Activated naive CD8-positive, alpha-beta T cell treated with anti-CD3 and anti-CD28 coated beads for 36 hours (primary cell): Measurements from ENCODE around the gene SMARCA2. TPM values are rescaled to one million over a fixed set of nuclear protein-coding genes. Genes with fewer than 3 reads are reported as not detected.

Experiments used
- DNase-seq: peaks from one replicate; pipeline ENCODE4 v3.0.0; 2021
- H3K27ac Mint-ChIP-seq: one replicate; pipeline ENCODE4 v1.8.0; 2022; ENCODE audit warnings: mild to moderate bottlenecking, moderate library complexity, mixed read lengths
- H3K27me3 Mint-ChIP-seq: one replicate; pipeline ENCODE4 v1.8.0; 2022; ENCODE audit warnings: mild to moderate bottlenecking, mixed read lengths
- H3K36me3 Mint-ChIP-seq: one replicate; pipeline ENCODE4 v1.8.0; 2021; ENCODE audit warnings: mild to moderate bottlenecking, mixed read lengths
- H3K4me1 Mint-ChIP-seq: one replicate; pipeline ENCODE4 v1.8.0; 2021; ENCODE audit warnings: mixed read lengths
- H3K4me3 Mint-ChIP-seq: one replicate; pipeline ENCODE4 v1.8.0; 2022; ENCODE audit warnings: mild to moderate bottlenecking, moderate library complexity, mixed read lengths
- H3K9me3 Mint-ChIP-seq: one replicate; pipeline ENCODE4 v1.8.0; 2022; ENCODE audit warnings: mixed read lengths
- total RNA-seq, 2 experiments: library from RNA; stranded (reverse); gene quantifications; one replicate each; pipeline ENCODE4 v1.2.3, GENCODE V29; 2021

Gene SMARCA2
- total RNA-seq, 2 experiments from 2014 or later = 90.0 to 91.5 TPM

DNA sequence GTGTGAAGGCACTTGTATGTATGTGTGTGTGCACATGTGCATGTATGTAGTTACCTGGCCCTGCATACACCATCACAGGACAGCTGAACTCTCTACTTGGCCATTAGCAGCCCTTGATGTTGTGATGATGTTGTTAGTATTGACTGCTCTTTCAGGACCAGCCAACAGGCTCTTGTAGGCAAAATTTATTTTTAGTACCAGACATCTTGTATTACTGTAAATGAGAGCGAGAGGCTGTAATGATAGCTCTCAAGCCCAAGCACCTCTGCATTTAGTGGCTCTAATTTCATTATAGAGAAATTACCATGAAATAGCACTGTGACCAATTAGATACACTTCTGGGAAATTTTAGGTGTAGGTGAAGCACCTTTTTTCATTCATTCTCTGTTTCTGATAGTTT is 158.0 kb downstream of the SMARCA2 start:
- Mint-ChIP-seq H3K4me1 (peaks cover 9% of the 10 kb centered on the region), H3K27me3 (no peaks in the 10 kb centered on the region), H3K36me3 (peaks cover 41% of the 10 kb centered on the region), H3K27ac (no peak overlapping the region), H3K4me3 (no peak overlapping the region), H3K9me3 (no peaks in the 10 kb centered on the region)
- no peak for DNase-seq

DNA sequence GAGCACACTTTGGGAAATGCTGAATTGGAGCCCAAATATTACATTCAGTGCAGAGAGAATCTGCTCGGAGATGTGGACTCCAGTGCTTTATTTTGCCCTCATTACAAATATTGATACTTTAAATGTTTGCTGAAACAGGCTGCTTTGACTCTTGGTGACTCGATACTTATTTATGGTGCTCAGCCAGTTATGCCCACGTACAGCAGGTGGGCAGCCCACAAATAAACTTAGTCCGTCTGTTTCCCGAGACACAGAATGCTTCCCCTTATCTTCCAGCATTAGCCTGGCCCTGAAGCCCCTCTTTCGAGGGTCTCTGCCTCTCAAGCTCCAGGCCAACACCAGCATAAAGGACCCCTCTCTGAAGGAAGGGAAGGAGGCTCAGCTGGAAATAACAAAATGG is 158.7 kb downstream of the SMARCA2 start:
- peaks cover 39% of the 10 kb centered on the region for H3K36me3 Mint-ChIP-seq
- DNase-seq = no peak
- H3K27me3 Mint-ChIP-seq = no peaks in the 10 kb centered on the region
- H3K9me3 Mint-ChIP-seq = no peaks in the 10 kb centered on the region
- no peak overlapping the region for H3K27ac Mint-ChIP-seq
- H3K4me3 Mint-ChIP-seq = no peak overlapping the region
- H3K4me1 Mint-ChIP-seq = peaks cover 9% of the 10 kb centered on the region

DNA sequence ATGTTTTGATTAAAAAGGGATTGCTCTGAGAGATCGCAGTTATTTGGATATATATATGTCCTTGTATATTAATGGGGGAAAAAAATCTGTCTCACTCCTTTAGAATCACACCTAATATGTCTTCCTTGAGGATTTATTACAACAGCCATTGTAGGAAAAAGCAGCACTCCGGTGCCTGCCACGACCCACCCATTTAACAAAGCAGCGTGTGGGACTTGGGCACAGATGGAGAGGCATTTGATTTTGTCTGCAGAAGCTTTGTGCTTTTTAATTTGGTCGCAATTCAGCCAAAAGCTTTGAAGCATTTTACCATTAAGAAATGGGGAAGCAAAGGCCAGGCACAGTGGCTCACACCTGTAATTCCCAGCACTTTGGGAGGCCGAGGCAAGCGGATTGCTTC is 159.2 kb downstream of the SMARCA2 start:
- peaks cover 35% of the 10 kb centered on the region for H3K36me3 Mint-ChIP-seq
- DNase-seq = no peak
- no peaks in the 10 kb centered on the region for H3K9me3 Mint-ChIP-seq
- H3K27me3 Mint-ChIP-seq = no peaks in the 10 kb centered on the region
- peaks cover 9% of the 10 kb centered on the region for H3K4me1 Mint-ChIP-seq
- no peak overlapping the region for H3K27ac Mint-ChIP-seq
- H3K4me3 Mint-ChIP-seq = no peak overlapping the region

DNA sequence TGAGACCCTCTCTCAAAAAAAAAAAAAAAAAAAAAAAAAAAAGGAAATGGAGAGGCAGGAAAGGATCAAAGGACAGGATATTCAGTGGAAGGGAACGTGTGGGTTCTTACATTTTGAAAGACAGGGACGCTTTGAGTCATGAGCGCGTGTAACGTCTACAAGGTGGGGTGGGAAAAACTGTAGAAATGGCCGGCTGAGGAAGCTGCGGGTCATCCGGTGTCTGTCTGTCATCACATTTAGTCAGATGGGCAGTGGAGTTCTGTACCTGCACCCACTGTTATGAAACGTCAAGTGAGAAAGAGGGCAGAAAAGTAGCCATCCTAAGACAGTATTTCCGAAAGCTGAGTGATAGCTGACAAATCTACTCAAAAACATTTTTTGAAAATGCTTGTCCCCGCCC is 159.8 kb downstream of the SMARCA2 start:
- H3K4me3 Mint-ChIP-seq = no peak overlapping the region
- H3K36me3 Mint-ChIP-seq = peaks cover 33% of the 10 kb centered on the region
- no peaks in the 10 kb centered on the region for H3K27me3 Mint-ChIP-seq
- no peaks in the 10 kb centered on the region for H3K9me3 Mint-ChIP-seq
- H3K27ac Mint-ChIP-seq = no peak overlapping the region
- peaks cover 9% of the 10 kb centered on the region for H3K4me1 Mint-ChIP-seq
- DNase-seq = no peak

DNA sequence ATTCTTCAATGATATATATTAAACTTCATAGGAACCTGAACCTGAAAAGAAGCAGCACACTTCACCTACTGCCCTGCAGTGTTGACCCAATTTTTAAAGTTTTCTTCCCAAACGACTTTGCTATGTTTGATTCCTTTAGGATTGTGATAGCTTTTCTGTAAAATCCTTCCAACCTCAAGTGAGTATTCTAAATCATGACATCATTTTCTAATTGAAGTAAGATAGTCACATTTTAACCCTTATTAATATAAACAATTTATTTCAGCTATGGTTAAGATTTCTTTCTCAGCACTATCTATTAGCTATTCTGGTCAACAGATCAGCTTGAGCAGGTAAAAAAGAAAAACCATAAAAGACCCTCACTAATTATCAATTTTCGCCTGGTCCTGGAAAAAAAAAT is 162.0 kb downstream of the SMARCA2 start:
- peaks cover 7% of the 10 kb centered on the region for H3K4me1 Mint-ChIP-seq
- DNase-seq = no peak
- H3K9me3 Mint-ChIP-seq = no peaks in the 10 kb centered on the region
- no peaks in the 10 kb centered on the region for H3K27me3 Mint-ChIP-seq
- no peak overlapping the region for H3K4me3 Mint-ChIP-seq
- H3K36me3 Mint-ChIP-seq = peaks cover 16% of the 10 kb centered on the region
- H3K27ac Mint-ChIP-seq = no peak overlapping the region

DNA sequence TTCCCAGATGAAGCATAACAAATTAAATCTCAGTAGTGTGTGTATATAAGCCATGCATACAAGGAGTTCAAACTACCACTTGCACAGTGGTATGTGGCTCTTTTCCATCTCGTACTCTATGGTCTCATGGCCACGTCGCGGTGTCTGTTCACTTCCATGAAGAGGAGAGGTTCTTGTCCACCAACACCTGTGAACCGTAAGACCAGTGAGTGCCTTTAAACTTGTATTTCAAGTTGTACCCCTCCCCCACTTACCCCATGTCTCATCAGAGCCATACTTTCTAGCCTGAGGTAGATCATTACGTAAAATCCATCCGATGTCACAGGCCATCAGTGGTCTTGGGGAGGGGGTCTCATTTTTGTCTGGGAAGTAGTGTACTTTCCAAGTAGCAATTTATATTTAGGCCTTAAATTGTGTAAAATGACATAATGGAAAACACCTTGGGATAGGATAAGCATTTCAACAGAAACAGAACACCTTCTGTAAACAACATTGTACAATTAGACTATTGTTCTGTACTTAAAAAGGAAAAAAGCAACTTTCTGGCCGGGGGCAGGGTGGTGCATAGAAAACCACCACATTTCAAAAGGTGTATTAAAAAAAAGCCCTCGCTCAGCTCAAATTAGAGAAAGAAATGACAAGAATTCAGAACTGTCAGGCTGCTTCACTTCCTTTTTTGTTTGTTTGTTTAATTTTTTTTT is 163.0 kb downstream of the SMARCA2 start:
- H3K9me3 Mint-ChIP-seq = no peaks in the 10 kb centered on the region
- H3K27me3 Mint-ChIP-seq = no peaks in the 10 kb centered on the region
- peaks cover 9% of the 10 kb centered on the region for H3K36me3 Mint-ChIP-seq
- H3K27ac Mint-ChIP-seq = no peak overlapping the region
- no peak for DNase-seq
- peaks cover 7% of the 10 kb centered on the region for H3K4me1 Mint-ChIP-seq
- no peak overlapping the region for H3K4me3 Mint-ChIP-seq

DNA sequence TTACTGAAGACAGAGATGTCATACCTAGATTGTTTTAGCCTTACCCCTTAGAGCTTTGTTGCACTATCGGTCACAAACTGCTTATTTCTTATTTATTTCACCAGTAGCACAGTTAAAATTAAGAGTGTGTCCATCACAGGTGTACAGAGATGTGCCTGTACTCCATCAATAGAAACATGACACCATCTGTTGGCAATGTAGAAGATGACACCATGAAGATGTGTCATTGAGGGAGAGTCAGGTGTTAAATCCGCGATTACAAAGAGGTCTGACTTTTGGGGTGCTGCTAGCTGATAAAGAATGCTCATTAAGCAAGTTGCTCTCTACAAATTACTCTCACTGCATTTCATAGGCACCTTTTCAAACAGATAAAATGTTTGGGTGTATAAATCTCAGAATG is 164.4 kb downstream of the SMARCA2 start:
- DNase-seq = no peak
- Mint-ChIP-seq H3K4me3 (no peak overlapping the region), H3K9me3 (no peaks in the 10 kb centered on the region), H3K27me3 (no peaks in the 10 kb centered on the region), H3K36me3 (peaks cover 15% of the 10 kb centered on the region), H3K4me1 (peaks cover 7% of the 10 kb centered on the region), H3K27ac (no peak overlapping the region)

DNA sequence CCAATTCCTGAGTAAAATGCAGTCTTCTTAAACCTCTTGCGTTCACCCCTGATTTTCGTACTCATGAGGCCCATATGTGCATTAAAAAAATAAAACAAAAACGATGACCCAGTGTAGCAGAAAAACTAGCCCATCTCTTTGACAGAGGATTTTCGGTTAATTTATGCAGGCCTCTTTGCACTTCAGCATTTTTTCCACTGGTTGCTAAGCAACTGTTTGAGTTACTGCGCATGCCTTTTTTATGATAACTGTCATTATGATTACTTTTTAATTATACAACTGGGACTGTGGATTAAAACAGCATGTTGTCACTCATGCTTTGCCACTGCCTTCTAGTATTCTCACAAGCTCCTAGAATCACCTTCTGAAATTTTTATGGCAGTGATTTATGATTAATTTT is 165.0 kb downstream of the SMARCA2 start:
- Mint-ChIP-seq H3K4me1 (peaks cover 3% of the 10 kb centered on the region), H3K36me3 (peaks cover 13% of the 10 kb centered on the region), H3K27me3 (no peaks in the 10 kb centered on the region), H3K27ac (no peak overlapping the region), H3K4me3 (no peak overlapping the region), H3K9me3 (no peaks in the 10 kb centered on the region)
- no peak for DNase-seq

DNA sequence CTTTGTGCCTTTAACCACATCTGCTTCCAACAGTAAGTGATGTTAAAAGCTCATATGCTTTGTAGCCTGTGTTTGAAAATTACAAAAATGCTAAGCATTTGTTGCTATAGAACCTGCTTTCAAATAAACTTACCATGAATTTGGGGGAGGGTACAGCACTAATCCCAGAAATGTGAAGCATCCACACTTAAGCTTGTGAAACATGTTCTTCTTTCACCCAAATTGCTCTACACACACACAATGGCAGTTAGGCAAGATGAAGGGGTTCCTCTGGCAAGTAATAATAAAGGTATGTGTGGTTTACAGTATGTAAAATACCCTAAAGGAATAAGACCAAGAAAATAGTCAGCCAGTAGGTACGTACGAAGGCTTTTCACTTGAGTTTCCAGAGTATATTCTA is 165.6 kb downstream of the SMARCA2 start:
- Mint-ChIP-seq H3K27ac (no peak overlapping the region), H3K4me3 (no peak overlapping the region), H3K4me1 (peaks cover 3% of the 10 kb centered on the region), H3K36me3 (peaks cover 13% of the 10 kb centered on the region), H3K9me3 (no peaks in the 10 kb centered on the region), H3K27me3 (no peaks in the 10 kb centered on the region)
- no peak for DNase-seq

DNA sequence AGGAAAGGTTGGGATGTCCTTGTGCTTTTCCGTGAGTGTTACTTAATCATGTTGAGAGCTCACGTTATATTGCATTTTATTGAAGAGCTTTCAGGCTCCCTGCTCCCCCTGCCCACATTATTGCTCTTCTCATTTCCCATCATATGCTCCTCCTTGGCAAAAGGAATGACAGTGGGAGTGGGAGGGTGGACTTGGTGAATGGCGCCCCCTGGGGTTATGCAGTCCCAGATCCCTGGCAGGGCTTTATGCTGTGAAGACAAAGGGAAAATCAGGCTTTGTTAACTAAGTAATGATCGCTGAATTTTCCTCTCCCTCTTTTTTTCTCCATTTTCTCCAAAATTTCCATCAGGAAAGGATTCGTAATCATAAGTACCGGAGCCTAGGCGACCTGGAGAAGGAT is 166.6 kb downstream of the SMARCA2 start:
- Mint-ChIP-seq H3K4me1 (peaks cover 3% of the 10 kb centered on the region), H3K27me3 (no peaks in the 10 kb centered on the region), H3K27ac (no peak overlapping the region), H3K9me3 (no peaks in the 10 kb centered on the region), H3K36me3 (peaks cover 14% of the 10 kb centered on the region), H3K4me3 (no peak overlapping the region)
- no peak for DNase-seq

DNA sequence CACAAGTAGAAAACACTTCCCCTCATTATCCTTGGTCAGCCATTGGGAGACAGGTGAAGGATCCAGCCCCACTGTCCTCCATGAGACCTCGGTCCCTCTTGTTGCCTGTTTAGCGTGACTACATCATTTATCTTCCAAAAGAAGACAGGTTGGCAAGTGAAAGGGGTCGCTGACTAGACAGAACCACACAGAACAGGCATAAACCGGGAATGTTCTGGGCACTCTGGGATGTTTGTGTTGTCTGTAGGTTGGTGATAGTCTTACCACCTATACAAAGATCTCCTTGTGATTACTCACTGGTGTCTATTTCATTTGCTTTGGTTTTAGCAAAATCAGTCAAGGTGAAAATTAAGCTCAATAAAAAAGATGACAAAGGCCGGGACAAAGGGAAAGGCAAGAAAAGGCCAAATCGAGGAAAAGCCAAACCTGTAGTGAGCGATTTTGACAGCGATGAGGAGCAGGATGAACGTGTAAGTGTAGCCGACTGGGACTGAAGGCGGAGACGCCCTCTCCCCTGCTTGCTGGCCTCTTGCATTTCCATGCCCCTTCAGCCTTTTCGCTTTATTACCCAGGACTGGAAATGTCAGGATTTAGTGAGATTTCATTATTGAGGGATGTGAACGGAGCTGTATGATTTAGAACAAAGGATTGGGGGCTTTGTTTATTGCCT is 175.9 kb downstream of the SMARCA2 start:
- Mint-ChIP-seq H3K27me3 (no peaks in the 10 kb centered on the region), H3K36me3 (peaks cover 72% of the 10 kb centered on the region)

DNA sequence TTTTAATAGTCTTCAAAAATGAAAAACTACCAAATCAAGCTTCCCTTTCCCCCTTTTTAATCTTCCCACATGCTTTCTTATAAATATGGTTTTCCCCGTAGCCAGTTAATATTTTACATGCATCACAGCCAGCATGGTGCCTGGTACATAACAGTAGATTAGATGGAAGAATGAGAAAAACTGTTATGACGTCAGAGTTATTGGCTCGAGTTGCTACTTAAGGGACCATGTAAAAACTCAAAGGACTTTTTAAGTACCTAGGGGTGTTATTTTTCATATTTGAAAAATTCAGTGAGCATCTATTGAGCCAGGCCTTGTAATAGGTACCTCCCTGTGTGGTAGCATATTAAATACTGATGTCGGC is 176.4 kb downstream of the SMARCA2 start:
- DNase-seq = no peak
- no peaks in the 10 kb centered on the region for H3K27me3 Mint-ChIP-seq
- H3K36me3 Mint-ChIP-seq = peaks cover 73% of the 10 kb centered on the region
- H3K4me1 Mint-ChIP-seq = peaks cover 18% of the 10 kb centered on the region
- peak overlapping the region; percentile 77 for H3K27ac Mint-ChIP-seq
- no peak overlapping the region for H3K4me3 Mint-ChIP-seq
- H3K9me3 Mint-ChIP-seq = no peaks in the 10 kb centered on the region

More for the DNA sequence above, 175.9 kb downstream of the SMARCA2 start:
- Mint-ChIP-seq H3K9me3 (no peaks in the 10 kb centered on the region), H3K27ac (no peak overlapping the region), H3K4me3 (no peak overlapping the region), H3K4me1 (peaks cover 18% of the 10 kb centered on the region)
- DNase-seq = no peak

DNA sequence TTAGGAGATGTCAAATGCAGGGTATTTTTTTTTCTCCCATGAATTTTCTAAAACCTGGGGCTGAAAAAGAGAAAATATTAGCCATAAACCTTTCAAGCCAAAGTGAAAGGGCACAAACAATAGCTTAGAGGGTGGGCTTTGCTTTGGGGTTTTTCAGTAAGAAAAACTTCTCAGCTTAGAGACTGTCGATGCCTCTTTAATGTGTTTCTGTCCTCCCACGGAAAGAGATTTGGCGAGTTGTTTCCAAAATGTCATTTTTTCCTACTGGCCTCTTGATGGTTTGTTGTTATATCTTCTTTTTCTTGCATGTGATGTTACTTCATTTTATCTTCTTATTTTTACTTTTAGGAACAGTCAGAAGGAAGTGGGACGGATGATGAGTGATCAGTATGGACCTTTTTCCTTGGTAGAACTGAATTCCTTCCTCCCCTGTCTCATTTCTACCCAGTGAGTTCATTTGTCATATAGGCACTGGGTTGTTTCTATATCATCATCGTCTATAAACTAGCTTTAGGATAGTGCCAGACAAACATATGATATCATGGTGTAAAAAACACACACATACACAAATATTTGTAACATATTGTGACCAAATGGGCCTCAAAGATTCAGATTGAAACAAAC is 177.3 kb downstream of the SMARCA2 start:
- Mint-ChIP-seq H3K4me3 (no peak overlapping the region), H3K27ac (peak overlapping the region; percentile 77), H3K36me3 (peaks cover 71% of the 10 kb centered on the region), H3K4me1 (peaks cover 18% of the 10 kb centered on the region), H3K9me3 (no peaks in the 10 kb centered on the region), H3K27me3 (no peaks in the 10 kb centered on the region)
- no peak for DNase-seq

DNA sequence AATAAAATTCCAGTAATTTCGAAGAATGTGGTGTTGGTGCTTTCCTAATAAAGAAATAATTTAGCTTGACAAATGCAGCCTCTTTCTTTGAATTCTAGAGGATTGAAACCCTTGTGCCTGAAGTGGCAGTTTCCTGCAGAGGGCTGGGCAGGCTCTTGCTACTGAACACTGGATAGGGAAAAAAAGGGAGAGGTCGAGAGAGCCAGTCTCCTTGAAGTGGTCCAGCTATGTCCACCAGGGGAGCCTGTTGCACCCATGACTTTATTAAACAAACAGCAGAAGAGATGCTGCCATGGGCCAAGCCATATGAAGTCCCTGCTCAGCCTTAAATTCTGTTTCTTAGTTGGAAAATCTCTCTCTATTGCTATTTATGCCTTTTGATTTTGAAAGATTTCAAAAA is 178.4 kb downstream of the SMARCA2 start:
- H3K36me3 Mint-ChIP-seq = peaks cover 79% of the 10 kb centered on the region
- H3K9me3 Mint-ChIP-seq = peaks cover 4% of the 10 kb centered on the region
- H3K4me3 Mint-ChIP-seq = no peak overlapping the region
- peak overlapping the region; percentile 2 for H3K27ac Mint-ChIP-seq
- H3K27me3 Mint-ChIP-seq = no peaks in the 10 kb centered on the region
- H3K4me1 Mint-ChIP-seq = peaks cover 19% of the 10 kb centered on the region
- no peak for DNase-seq

DNA sequence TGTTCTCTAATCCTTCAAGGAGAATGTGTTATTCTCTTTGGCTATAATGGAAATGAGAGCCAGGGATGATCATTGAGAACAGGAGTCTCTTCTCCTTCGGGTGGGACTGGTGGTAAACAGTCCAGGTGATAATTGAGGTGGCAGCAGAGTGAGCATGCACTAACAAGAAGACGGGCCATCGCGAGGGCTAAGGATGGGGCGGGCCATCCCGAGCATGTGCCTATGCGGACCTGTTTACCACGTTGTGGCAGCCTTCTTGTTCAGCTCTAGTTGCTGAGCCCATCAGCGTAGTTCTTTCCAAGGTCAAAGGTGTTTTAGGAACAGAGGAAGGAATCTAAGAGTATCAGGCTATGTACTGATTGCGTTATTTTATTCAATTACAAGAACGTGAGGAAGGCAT is 180.1 kb downstream of the SMARCA2 start:
- Mint-ChIP-seq H3K27ac (no peak overlapping the region), H3K4me1 (peaks cover 30% of the 10 kb centered on the region), H3K36me3 (peaks cover 80% of the 10 kb centered on the region), H3K9me3 (peaks cover 12% of the 10 kb centered on the region), H3K4me3 (no peak overlapping the region), H3K27me3 (no peaks in the 10 kb centered on the region)
- no peak for DNase-seq

DNA sequence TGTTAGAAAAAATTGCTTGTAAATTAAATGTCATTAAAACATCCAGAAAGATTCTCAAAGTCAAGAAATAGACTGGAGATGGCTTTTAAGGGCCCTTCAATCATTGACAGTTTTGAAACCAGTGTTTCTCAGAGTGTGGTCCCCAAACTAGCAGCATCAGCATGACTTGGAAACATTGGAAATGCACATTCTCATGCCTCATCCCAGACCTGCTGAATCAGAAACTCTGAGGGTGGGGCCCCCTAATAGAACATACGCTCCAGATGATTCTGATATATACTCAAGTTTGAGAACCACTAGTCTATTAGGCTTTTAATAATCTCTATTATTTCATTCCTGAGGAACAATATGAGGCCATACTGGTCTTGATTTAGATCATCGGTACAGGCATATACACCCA is 181.6 kb downstream of the SMARCA2 start:
- no peak for DNase-seq
- no peak overlapping the region for H3K4me3 Mint-ChIP-seq
- peaks cover 20% of the 10 kb centered on the region for H3K9me3 Mint-ChIP-seq
- H3K36me3 Mint-ChIP-seq = peaks cover 78% of the 10 kb centered on the region
- H3K4me1 Mint-ChIP-seq = peaks cover 29% of the 10 kb centered on the region
- no peaks in the 10 kb centered on the region for H3K27me3 Mint-ChIP-seq
- H3K27ac Mint-ChIP-seq = no peak overlapping the region
